HG02970 (cell line): ENCODE measurements around the gene TXK.
"Not testable (repeated sequence)": the region's sequence is repeated elsewhere in the genome, so short reads cannot be mapped to it uniquely, and the experiment has no call there.

Experiments
- ATAC-seq: cut with Tn5 transposase; IDR thresholded peaks from one replicate; pipeline ENCODE4 v1.9.1; 2021; ENCODE audit warnings: mild to moderate bottlenecking, moderate library complexity, moderate number of reproducible peaks; ENCODE audit not compliant: unreplicated experiment, low FRiP score

TXK gene

GRCh38 chr4:48134081-48134480 lies at the start of gene TXK:
Gene TXK (minus strand): TSS chr4:48134250. CDS start chr4:48134170, 80 bp downstream.
- ATAC-seq = no peak

DNA sequence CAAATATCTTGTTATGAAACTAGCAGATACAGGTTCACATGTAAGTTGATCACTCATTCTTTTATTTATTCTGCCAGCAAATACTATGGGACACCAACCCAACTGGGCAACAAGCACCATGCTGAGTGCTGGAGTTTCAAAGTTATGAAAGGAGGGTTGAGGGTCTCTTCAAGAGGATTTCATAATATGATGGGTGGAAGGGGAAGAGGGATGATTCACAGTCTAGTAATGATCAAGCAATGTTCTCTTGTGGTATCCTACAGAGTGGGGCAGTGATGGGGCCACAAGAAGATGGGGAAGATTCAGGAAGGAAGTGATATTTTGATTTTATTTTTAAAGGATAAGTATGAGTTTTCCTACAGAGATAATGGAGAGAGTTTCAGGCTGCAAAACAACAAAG lies 46.2 kb upstream of the TXK start:
- no peak for ATAC-seq

- ATAC-seq = no peak
Observed at GRCh38 chr4:48178931-48179330, 44.9 kb upstream of the TXK start.

- no peak for ATAC-seq
Observed at GRCh38 chr4:48175806-48176205, 41.8 kb upstream of the TXK start.

DNA sequence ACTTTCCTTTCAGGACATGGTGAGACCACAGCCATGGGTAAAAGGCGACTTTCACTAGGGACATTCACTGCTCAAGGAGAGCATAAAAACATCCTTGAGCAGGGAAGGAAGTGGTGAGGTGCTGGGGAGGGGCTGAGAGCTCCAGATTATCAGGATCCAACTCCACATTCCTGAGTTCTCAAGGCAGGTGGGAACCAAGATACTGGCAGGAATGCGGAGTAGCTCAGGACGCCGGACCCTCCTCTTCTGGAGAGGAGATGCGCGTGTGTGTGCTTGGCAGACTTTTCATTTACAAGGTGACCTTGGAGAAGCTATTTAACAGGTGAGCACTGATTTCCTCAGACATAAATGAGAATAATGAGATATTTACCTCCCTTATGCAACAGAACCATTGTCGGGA lies 41.3 kb upstream of the TXK start:
- no peak for ATAC-seq

- peak; percentile 56 for ATAC-seq
Observed at GRCh38 chr4:48173056-48173991, 39.3 kb upstream of the TXK start.

GRCh38 chr4:48172651-48173050 lies 38.6 kb upstream of the TXK start:
- no peak for ATAC-seq

- no peak for ATAC-seq
Observed at GRCh38 chr4:48169636-48170035, 35.6 kb upstream of the TXK start.

- ATAC-seq = no peak
Observed at GRCh38 chr4:48167538-48168263, 33.7 kb upstream of the TXK start.

DNA sequence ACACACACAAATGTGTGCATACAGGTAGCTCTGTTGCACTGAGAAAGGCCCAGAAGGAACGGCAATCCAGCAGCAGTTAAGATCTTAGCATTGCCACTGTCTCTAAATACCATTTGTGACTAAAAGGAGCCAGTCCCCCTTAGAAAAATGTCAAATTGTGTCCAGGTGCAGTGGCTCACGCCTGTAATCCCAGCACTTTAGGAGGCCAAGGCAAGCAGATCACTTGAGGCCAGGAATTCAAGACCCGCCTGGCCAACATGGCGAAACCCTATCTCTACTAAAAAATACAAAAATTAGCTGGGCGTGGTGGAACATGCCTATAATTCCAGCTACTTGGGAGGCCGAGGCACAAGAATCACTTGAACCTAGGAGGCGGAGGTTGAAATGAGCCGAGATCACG lies 30.5 kb upstream of the TXK start:
- ATAC-seq = not testable (repeated sequence)

DNA sequence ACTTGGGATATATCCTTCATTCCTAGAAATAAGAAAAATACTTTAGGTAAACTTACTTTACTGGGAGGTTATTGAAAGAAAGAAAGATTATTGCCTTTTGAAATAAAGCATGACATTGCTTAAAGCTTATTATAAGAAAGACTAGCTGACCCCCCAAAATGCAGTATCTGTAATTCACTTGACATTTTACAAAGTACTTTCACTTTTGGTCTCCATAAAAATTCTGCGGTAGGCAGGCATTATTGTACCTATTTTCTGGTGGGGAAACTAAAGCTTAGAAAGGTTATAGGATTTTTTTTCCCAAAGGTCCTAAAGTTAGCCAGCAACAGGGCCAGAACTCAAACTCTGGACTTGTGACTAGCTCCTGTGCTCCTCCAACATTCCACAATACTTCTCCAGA lies 29.7 kb upstream of the TXK start:
- no peak for ATAC-seq

- no peak for ATAC-seq
Observed at GRCh38 chr4:48162162-48162561, 28.1 kb upstream of the TXK start.

GRCh38 chr4:48157271-48157670 lies 23.2 kb upstream of the TXK start:
- ATAC-seq = no peak

- ATAC-seq = no peak
Observed at GRCh38 chr4:48156423-48156822, 22.4 kb upstream of the TXK start.

- no peak for ATAC-seq
Observed at GRCh38 chr4:48153791-48154550, 19.9 kb upstream of the TXK start.

GRCh38 chr4:48152259-48152658 lies 18.2 kb upstream of the TXK start:
- ATAC-seq = no peak

- ATAC-seq = no peak
Observed at GRCh38 chr4:48149827-48150370, 15.8 kb upstream of the TXK start.

GRCh38 chr4:48147621-48148020 lies 13.6 kb upstream of the TXK start:
- no peak for ATAC-seq

- ATAC-seq = no peak
Observed at GRCh38 chr4:48141048-48141447, 7.0 kb upstream of the TXK start.

- ATAC-seq = no peak
Observed at GRCh38 chr4:48139691-48140090, 5.6 kb upstream of the TXK start.

DNA sequence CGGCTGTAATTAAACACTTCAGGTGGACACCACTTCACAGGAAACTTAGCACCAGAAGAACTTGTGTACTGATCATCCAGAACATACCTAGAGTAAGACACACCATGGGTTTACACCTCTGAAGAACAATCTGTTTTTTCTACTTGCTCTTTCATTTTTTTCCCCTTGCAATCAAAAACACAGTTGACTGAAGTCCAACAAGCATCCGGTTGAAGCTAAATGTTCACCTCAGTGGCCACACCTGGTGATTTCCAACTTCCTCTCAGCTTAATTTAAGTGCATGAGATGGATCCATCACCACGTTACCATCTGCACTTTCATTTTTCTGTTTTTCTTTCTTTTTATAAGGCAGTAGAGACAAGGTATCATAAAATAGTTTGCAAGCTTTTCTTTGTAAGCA lies 4.9 kb upstream of the TXK start:
- ATAC-seq = peak; percentile 73
